ENCODE results near the gene CYSTM1.

CYSTM1 gene

DNA sequence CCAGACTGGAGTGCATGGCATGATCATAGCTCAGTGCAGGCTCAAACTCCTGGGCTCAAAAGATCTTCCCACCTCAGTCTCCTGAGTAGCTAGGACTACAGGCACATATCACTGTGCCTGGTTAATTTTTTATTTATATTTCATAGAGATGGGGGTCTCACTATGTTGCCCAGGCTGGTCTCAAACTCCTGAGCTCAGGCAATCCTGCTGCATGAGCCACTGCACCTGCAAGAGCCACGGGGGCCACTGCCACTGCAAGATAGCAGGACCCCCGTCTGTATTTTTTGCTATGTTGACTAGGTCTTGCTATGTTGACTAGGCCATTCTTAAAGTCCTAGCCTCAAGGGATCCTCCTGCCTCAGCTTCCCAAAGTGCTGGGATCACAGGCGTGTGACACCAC, 6.5 kb downstream of the CYSTM1 start:
- Histone ChIP-seq H3K36me3 (ENCODE audit: insufficient read depth, low read length) (no peaks in the 10 kb centered on the region), H3K9ac (ENCODE audit: low read length) (no peak overlapping the region), H3K4me3 (ENCODE audit: low read depth, low read length, poor library complexity, severe bottlenecking) (no peak overlapping the region), H2AFZ (ENCODE audit: low read length) (no peak overlapping the region), H4K20me1 (ENCODE audit: insufficient read depth, low read length) (no peaks in the 10 kb centered on the region), H3K9me2 (ENCODE audit: low read depth, low read length) (no peaks in the 10 kb centered on the region), H3K79me2 (ENCODE audit: insufficient read depth, low read length) (no peaks in the 10 kb centered on the region), H3K27ac (ENCODE audit: low read depth, low read length, poor library complexity, severe bottlenecking) (no peak overlapping the region), H3K27me3 (ENCODE audit: insufficient read depth, low read length) (no peaks in the 10 kb centered on the region), H3F3A (ENCODE audit: insufficient read depth, low read length) (no peaks in the 10 kb centered on the region; the same call in 1 of the 2 replicates), H3K9me3 (ENCODE audit: low read length) (no peaks in the 10 kb centered on the region), H3K4me1 (ENCODE audit: insufficient read depth, low read length, severe bottlenecking) (peaks cover 23% of the 10 kb centered on the region), H3K4me2 (ENCODE audit: low read length) (no peak overlapping the region)
- TF ChIP-seq EZH2 (IDR thresholded peaks at IDR 0.05; ENCODE audit: borderline replicate concordance, low read length): no peak
- TF ChIP-seq, protein P1, sequence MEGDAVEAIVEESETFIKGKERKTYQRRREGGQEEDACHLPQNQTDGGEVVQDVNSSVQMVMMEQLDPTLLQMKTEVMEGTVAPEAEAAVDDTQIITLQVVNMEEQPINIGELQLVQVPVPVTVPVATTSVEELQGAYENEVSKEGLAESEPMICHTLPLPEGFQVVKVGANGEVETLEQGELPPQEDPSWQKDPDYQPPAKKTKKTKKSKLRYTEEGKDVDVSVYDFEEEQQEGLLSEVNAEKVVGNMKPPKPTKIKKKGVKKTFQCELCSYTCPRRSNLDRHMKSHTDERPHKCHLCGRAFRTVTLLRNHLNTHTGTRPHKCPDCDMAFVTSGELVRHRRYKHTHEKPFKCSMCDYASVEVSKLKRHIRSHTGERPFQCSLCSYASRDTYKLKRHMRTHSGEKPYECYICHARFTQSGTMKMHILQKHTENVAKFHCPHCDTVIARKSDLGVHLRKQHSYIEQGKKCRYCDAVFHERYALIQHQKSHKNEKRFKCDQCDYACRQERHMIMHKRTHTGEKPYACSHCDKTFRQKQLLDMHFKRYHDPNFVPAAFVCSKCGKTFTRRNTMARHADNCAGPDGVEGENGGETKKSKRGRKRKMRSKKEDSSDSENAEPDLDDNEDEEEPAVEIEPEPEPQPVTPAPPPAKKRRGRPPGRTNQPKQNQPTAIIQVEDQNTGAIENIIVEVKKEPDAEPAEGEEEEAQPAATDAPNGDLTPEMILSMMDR (IDR thresholded peaks at IDR 0.05; ENCODE audit: low read length): no peak

DNA sequence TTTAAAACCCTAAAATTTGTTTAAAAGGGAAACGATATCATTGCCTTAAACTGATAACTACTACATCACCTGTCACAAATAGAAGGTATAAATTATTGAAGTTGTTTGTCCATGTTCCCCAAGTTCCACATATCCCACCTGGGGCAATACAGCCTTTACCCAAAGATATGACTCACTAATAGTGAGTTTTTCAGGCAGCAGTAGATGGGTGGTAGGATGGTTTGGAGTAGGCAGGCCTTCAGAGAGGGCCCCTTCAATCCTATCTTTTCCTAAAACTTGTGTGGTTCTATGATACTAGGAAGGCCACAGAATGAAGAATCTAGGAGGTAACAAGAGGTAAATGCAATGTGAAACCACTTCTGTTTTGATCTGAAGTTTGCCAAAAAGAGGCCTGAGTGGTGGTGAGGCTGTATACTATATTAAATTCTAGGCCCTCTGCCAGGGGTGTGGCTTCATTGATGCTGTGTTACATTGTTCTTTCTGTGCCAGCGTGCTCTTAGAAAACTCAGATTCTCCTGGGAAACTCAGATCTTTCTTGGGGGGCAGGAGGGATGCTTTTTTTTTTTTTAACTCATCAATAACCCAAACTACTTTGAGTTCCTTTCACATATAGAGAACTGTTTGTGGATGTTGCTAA, 7.2 kb downstream of the CYSTM1 start:
- Histone ChIP-seq H3K36me3 (ENCODE audit: insufficient read depth, low read length) (no peaks in the 10 kb centered on the region), H3K4me1 (ENCODE audit: insufficient read depth, low read length, severe bottlenecking) (peaks cover 21% of the 10 kb centered on the region), H3F3A (ENCODE audit: insufficient read depth, low read length) (no peaks in the 10 kb centered on the region; the same call in 1 of the 2 replicates), H2AFZ (ENCODE audit: low read length) (no peak overlapping the region), H3K4me2 (ENCODE audit: low read length) (no peak overlapping the region), H3K27ac (ENCODE audit: low read depth, low read length, poor library complexity, severe bottlenecking) (no peak overlapping the region), H3K9me3 (ENCODE audit: low read length) (no peaks in the 10 kb centered on the region), H4K20me1 (ENCODE audit: insufficient read depth, low read length) (no peaks in the 10 kb centered on the region), H3K4me3 (ENCODE audit: low read depth, low read length, poor library complexity, severe bottlenecking) (no peak overlapping the region), H3K9me2 (ENCODE audit: low read depth, low read length) (no peaks in the 10 kb centered on the region), H3K9ac (ENCODE audit: low read length) (no peak overlapping the region), H3K27me3 (ENCODE audit: insufficient read depth, low read length) (no peaks in the 10 kb centered on the region), H3K79me2 (ENCODE audit: insufficient read depth, low read length) (no peaks in the 10 kb centered on the region)
- TF ChIP-seq, protein P1 (IDR thresholded peaks at IDR 0.05; ENCODE audit: low read length): no peak
- TF ChIP-seq EZH2 (IDR thresholded peaks at IDR 0.05; ENCODE audit: borderline replicate concordance, low read length): no peak

DNA sequence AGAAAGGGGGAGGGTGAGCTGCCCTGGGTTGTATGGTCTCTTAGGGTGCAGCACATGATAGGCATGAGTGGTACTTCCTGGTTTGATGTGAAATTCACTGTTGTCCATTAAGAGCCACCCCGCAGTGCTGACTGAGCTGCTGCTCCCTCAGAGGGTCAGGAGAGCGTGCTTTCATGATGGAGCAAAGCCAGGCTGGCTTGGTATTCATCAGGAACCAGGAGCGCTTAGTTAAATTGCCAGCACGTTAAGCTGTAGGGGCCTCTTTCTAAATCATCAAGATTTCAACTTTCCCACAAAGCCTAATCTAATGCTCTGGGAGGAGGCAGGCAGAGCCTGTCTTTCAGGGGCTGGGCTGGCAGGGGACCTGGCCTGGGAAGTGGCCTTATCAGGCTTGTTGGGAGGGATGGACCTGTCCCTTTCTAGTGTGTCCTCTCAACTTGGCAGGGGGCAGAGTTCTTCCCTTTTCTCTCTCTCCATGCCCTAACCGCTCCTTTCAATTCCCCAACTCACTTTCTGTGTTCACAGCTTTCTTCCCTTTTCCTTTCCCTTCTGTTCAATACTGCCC, 7.9 kb downstream of the CYSTM1 start:
- Histone ChIP-seq H2AFZ (ENCODE audit: low read length) (no peak overlapping the region), H3K4me3 (ENCODE audit: low read depth, low read length, poor library complexity, severe bottlenecking) (no peak overlapping the region), H3K79me2 (ENCODE audit: insufficient read depth, low read length) (no peaks in the 10 kb centered on the region), H3K27me3 (ENCODE audit: insufficient read depth, low read length) (no peaks in the 10 kb centered on the region), H3K4me1 (ENCODE audit: insufficient read depth, low read length, severe bottlenecking) (peaks cover 15% of the 10 kb centered on the region), H3F3A (ENCODE audit: insufficient read depth, low read length) (no peaks in the 10 kb centered on the region), H3K9ac (ENCODE audit: low read length) (no peak overlapping the region), H3K27ac (ENCODE audit: low read depth, low read length, poor library complexity, severe bottlenecking) (no peak overlapping the region), H3K9me3 (ENCODE audit: low read length) (no peaks in the 10 kb centered on the region), H3K4me2 (ENCODE audit: low read length) (no peak overlapping the region), H3K9me2 (ENCODE audit: low read depth, low read length) (no peaks in the 10 kb centered on the region), H3K36me3 (ENCODE audit: insufficient read depth, low read length) (no peaks in the 10 kb centered on the region), H4K20me1 (ENCODE audit: insufficient read depth, low read length) (no peaks in the 10 kb centered on the region)
- TF ChIP-seq EZH2 (IDR thresholded peaks at IDR 0.05; ENCODE audit: borderline replicate concordance, low read length): no peak
- TF ChIP-seq, protein P1 (IDR thresholded peaks at IDR 0.05; ENCODE audit: low read length): no peak

Data from OCI-LY1 (cell line).